Hepatocyte (in vitro differentiated cells): ENCODE results near the gene LY9.

Source experiments
- CTCF ChIP-seq: fragments of 200-600 bp; sonication (generic); IDR thresholded peaks from 2 replicates; pipeline ENCODE4 v1.5.1; 2016; ENCODE audit warnings: antibody characterized with exemption, mild to moderate bottlenecking; ENCODE audit not compliant: poor library complexity
- EZH2 ChIP-seq: fragments of 200-600 bp; sonication (generic); IDR thresholded peaks from 2 replicates; pipeline ENCODE4 v1.6.1; 2016; ENCODE audit warnings: antibody characterized with exemption, mild to moderate bottlenecking, borderline replicate concordance
- EZH2phosphoT487 ChIP-seq: fragments of 200-600 bp; sonication (generic); IDR thresholded peaks from one replicate; pipeline ENCODE4 v1.6.1; 2018; ENCODE audit warnings: antibody characterized with exemption, mild to moderate bottlenecking, low read depth, moderate library complexity; ENCODE audit not compliant: unreplicated experiment, severe bottlenecking

- TF ChIP-seq CTCF (no peak), EZH2 (no peak), EZH2phosphoT487 (no peak)
Measured at GRCh38 chr1:160780398-160780755, 15.6 kb upstream of the LY9 start.
